Spleen (tissue), 7 donors: ENCODE data around the gene RNF11.

Experiments used
- CTCF ChIP-seq, 11 experiments: fragments of 200-600 bp in 7 of 11; fragments of 450-650 bp in 4 of 11; sonication (generic) in 4 of 11; IDR thresholded peaks in 8 of 11; conservative IDR thresholded peaks in 3 of 11; 1 replicate in 7 of 11; 2 replicates in 4 of 11; pipeline versions ENCODE4 v1.4.0 to v1.8.0; 2016 to 2021; ENCODE audit warnings: antibody characterized with exemption in 11 of 11, inconsistent platforms in 4 of 11, mild to moderate bottlenecking in 1 of 11
- POLR2A ChIP-seq, 3 donors: fragments of 450-650 bp; IDR thresholded peaks; one replicate each; pipeline ENCODE4 v1.5.1; 2017; ENCODE audit warnings: antibody characterized with exemption in 3 of 3, mild to moderate bottlenecking in 1 of 3
- POLR2AphosphoS5 ChIP-seq, 3 donors: sonication (generic); formaldehyde crosslinking; IDR thresholded peaks; one replicate each; pipeline ENCODE4 v1.5.1; 2017; ENCODE audit warnings: antibody characterized with exemption in 3 of 3
- donor health status: DM: no; HTN: no; CAD: no; lungs with moderate emphysema.
- donor health status: DM: no; HTN: no; CAD: no.
- donor health status: DM: no; HTN: no; CAD: no.

DNA sequence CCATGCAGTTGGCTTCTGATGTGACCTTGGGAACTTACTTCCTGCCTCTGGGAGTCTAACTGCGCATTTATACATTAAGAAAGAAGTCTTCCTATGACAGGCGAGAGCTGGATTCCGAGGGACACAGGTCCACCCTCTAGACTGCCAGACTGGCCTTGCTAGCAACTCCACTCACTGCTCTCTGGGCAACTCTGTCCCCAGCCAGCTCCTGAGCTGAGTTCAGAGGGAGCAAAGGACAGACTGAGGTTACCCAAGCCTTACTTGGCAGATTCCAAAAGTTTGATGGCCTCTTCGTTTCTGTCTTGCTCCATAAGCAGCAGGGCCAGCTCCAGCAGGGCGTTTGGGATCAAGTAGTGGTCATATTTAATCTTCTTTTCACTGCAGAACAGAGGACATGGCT, 52.5 kb downstream of the RNF11 start:
- no peak for TF ChIP-seq POLR2A (IDR thresholded peaks at IDR 0.05)
- no peak for TF ChIP-seq CTCF (IDR thresholded peaks at IDR 0.05 in 8 of 11, conservative IDR thresholded peaks at IDR 0.05 in 3 of 11)
- TF ChIP-seq POLR2AphosphoS5 (IDR thresholded peaks at IDR 0.05) = no peak
